ENCODE data around the gene ENC1.

DNA sequence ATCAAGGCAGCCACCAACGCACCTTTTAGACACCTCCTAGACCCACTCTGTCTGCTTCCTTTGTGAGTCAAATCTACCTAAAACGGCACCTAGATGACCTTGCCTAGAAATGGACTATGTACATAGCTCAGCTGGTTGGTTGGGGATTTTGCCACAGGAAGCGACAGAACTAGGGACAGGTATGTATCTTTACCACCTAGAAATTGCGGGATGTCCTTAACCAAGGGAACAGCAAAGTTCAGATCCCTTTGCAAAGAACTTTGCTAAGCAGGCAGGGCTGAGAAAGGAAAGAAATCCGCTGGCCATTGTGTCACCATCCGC lies 2.0 kb upstream of the ENC1 start:
- TF ChIP-seq CTCF (IDR thresholded peaks at IDR 0.05) (no peak), POLR2A (IDR thresholded peaks at IDR 0.05) (no peak)

Measured in esophagus squamous epithelium (tissue), 4 donors.